B cell (primary cell): ENCODE data around the gene MPZL1. TPM values are rescaled to one million over a fixed set of nuclear protein-coding genes. Genes with fewer than 3 reads are reported as not detected.

ENCODE experiments used
- ATAC-seq: fragments of 200-7000 bp; cut with Tn5 transposase; one replicate; pipeline ENCODE4 v1.10.0; 2021; ENCODE audit warnings: low read depth, mild to moderate bottlenecking, moderate number of reproducible peaks, moderate library complexity
- CTCF ChIA-PET: fragments of 350-600 bp; sonication (Branson Sonifier 250); formaldehyde crosslinking; loops from one replicate; lab custom pipeline; 2021; ENCODE audit warnings: antibody characterized with exemption, inconsistent platforms; lab: Charles Lee
- POLR2A ChIA-PET: fragments of 350-600 bp; sonication (Branson Sonifier 250); formaldehyde crosslinking; loops from one replicate; lab custom pipeline; 2021; ENCODE audit warnings: antibody characterized with exemption; lab: Charles Lee
- DNase-seq: peaks from one replicate; pipeline ENCODE4 v3.0.0; 2013
- H2AFZ ChIP-seq: 2 replicates; pipeline ENCODE4 v1.6.1; 2012; ENCODE audit warnings: mild to moderate bottlenecking, low read depth, low read length; ENCODE audit not compliant: insufficient read depth, poor library complexity, severe bottlenecking
- H3K27ac ChIP-seq, 2 donors: 1 replicate in 1 of 2; 2 replicates in 1 of 2; pipeline ENCODE4 v1.5.1; 2012 to 2013; ENCODE audit warnings: low read length in 2 of 2, mild to moderate bottlenecking in 2 of 2, moderate library complexity in 1 of 2
- H3K27me3 ChIP-seq, 4 experiments: fragments of 200-600 bp in 1 of 4; sonication (generic) in 1 of 4; replicated peaks in 1 of 4; 1 replicate in 2 of 4; 2 replicates in 2 of 4; pipeline versions ENCODE4 v1.6.1 to v1.7.0; 2013 to 2016; ENCODE audit warnings: low read length in 3 of 4, mild to moderate bottlenecking in 2 of 4, mixed read lengths in 1 of 4, moderate library complexity in 1 of 4; ENCODE audit not compliant: insufficient read depth in 4 of 4, control insufficient read depth in 3 of 4; ENCODE audit errors: control extremely low read depth in 1 of 4
- H3K36me3 ChIP-seq, 2 experiments: replicated peaks in 1 of 2; 1 replicate in 1 of 2; 2 replicates in 1 of 2; pipeline versions ENCODE4 v1.6.1 to v1.7.1; 2013; ENCODE audit warnings: low read length in 1 of 2; ENCODE audit not compliant: insufficient read depth in 2 of 2, control insufficient read depth in 1 of 2; ENCODE audit errors: control extremely low read depth in 1 of 2, extremely low read depth in 1 of 2
- H3K4me1 ChIP-seq, 2 donors: fragments of 200-600 bp in 1 of 2; sonication (generic) in 1 of 2; 1 replicate in 1 of 2; 2 replicates in 1 of 2; pipeline versions ENCODE4 v1.5.1 to v1.6.1; 2013 to 2017; ENCODE audit warnings: low read length in 2 of 2; ENCODE audit not compliant: control insufficient read depth in 2 of 2, insufficient read depth in 2 of 2
- H3K4me2 ChIP-seq: replicated peaks from 2 replicates; pipeline ENCODE3; 2012; ENCODE audit warnings: mild to moderate bottlenecking, low read depth, low read length; ENCODE audit not compliant: poor library complexity, severe bottlenecking
- H3K4me3 ChIP-seq, 5 experiments: fragments of 200-600 bp in 1 of 5; sonication (generic) in 1 of 5; 1 replicate in 3 of 5; 2 replicates in 2 of 5; pipeline versions ENCODE4 v1.5.1 to v1.7.0; 2011 to 2016; ENCODE audit warnings: low read length in 4 of 5, mild to moderate bottlenecking in 4 of 5, low read depth in 2 of 5, control low read depth in 1 of 5, moderate library complexity in 1 of 5; ENCODE audit not compliant: insufficient read depth in 1 of 5; ENCODE audit errors: control extremely low read depth in 1 of 5, extremely low read depth in 1 of 5
- H3K79me2 ChIP-seq: fragments of 200-600 bp; sonication (generic); one replicate; pipeline ENCODE4 v1.6.0; 2016; ENCODE audit warnings: low read length; ENCODE audit not compliant: control insufficient read depth, insufficient read depth
- H3K9ac ChIP-seq: fragments of 200-600 bp; sonication (generic); 2 replicates; pipeline ENCODE4 v1.6.1; 2017; ENCODE audit warnings: mild to moderate bottlenecking, low read length, moderate library complexity
- H3K9me3 ChIP-seq, 3 donors: one replicate each; pipeline versions ENCODE4 v1.6.1 to v1.7.1; 2013; ENCODE audit warnings: low read length in 2 of 3; ENCODE audit not compliant: control insufficient read depth in 2 of 3, insufficient read depth in 1 of 3; ENCODE audit errors: control extremely low read depth in 1 of 3
- H4K20me1 ChIP-seq: 2 replicates; pipeline ENCODE4 v1.6.0; 2012; ENCODE audit warnings: mild to moderate bottlenecking, low read length; ENCODE audit not compliant: insufficient read depth, control insufficient read depth, poor library complexity, severe bottlenecking
- H3K27ac Mint-ChIP-seq: one replicate; pipeline ENCODE4 v1.8.0; 2021; ENCODE audit warnings: mixed read lengths
- H3K27me3 Mint-ChIP-seq: one replicate; pipeline ENCODE4 v1.8.0; 2021; ENCODE audit warnings: mixed read lengths
- H3K4me1 Mint-ChIP-seq: one replicate; pipeline ENCODE4 v1.8.0; 2021; ENCODE audit warnings: mixed read lengths
- H3K4me3 Mint-ChIP-seq: one replicate; pipeline ENCODE4 v1.8.0; 2021; ENCODE audit warnings: mixed read lengths
- H3K9me3 Mint-ChIP-seq: one replicate; pipeline ENCODE4 v1.8.0; 2022; ENCODE audit warnings: mixed read lengths; ENCODE audit not compliant: insufficient read depth
- EZH2 ChIP-seq: IDR thresholded peaks from 2 replicates; pipeline ENCODE4 v1.6.1; 2012; ENCODE audit warnings: borderline replicate concordance, low read depth, mild to moderate bottlenecking, moderate library complexity, low read length; ENCODE audit not compliant: insufficient read depth, poor library complexity, severe bottlenecking
- WGBS: methylation state at CpG from one replicate; pipeline ENCODE4 v1.1.5; 2013; ENCODE audit warnings: missing lambda C conversion rate; ENCODE audit not compliant: insufficient coverage; 5-methylcytosine and 5-hydroxymethylcytosine counted together
- intact Hi-C: fragments of 100-400 bp; cut with micrococcal nuclease; formaldehyde crosslinking; loops from one replicate; pipeline ENCODE4 v1.10.0; 2022
- polyA plus RNA-seq: library from polyadenylated mRNA; depleted of rRNA; stranded (reverse); fragments of >200 nt; gene quantifications from 2 replicates; pipeline ENCODE4 v1.2.3, GENCODE V29; 2012
- total RNA-seq, 2 donors: library from RNA; stranded (reverse); fragments of 120-200 nt in 1 of 2; gene quantifications; 1 replicate in 1 of 2; 2 replicates in 1 of 2; pipeline versions ENCODE4 v1.2.3 to v1.2.4, GENCODE V29; 2013 to 2022
- TF ChIP-seq, protein P1 (sequence below): fragments of 200-600 bp; IDR thresholded peaks from one replicate; pipeline ENCODE4 v1.8.0; 2022; ENCODE audit warnings: antibody characterized with exemption, mild to moderate bottlenecking

Gene MPZL1
- total and polyA plus RNA-seq, 2 donors (not counting 1 experiment from before 2014, with no cell fraction given): 15.4 to 27.7 TPM

DNA sequence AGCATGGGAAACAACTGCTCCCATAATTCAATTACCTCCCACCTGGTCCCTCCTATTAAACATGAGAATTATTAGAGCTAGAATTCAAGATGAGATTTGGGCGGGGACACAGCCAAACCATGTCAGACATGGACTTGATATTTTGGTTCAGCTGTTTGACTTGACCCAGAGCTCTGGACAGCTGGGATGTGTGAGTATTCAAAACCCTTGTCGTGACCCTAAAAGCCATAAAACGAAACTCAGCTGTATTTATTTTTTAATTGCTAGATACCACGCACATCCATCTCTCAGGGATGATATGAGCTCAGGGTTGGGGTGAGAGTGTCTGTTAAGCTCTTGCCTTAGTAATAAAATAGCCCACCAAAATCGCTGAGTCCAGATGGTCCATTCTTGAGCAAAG, 46.3 kb upstream of the MPZL1 start:
- Histone ChIP-seq H3K27ac (peak overlapping the region in 1 of 2 donors; percentile 71), H3K4me3 (no peak overlapping the region), H2AFZ (no peak overlapping the region), H3K36me3 (peaks cover 15 to 88% of the 10 kb centered on the region in 2 experiments), H3K4me1 (peaks cover 79 to 81% of the 10 kb centered on the region in 2 donors), H3K27me3 (no peaks in the 10 kb centered on the region), H4K20me1 (peaks cover 100% of the 10 kb centered on the region), H3K4me2 (no peak overlapping the region), H3K79me2 (peaks cover 100% of the 10 kb centered on the region), H3K9ac (no peak overlapping the region), H3K9me3 (peaks cover 0 to 4% (median 0%) of the 10 kb centered on the region in 3 donors)
- Mint-ChIP-seq H3K4me3 (peak overlapping the region; percentile 14), H3K4me1 (peaks cover 42% of the 10 kb centered on the region), H3K27me3 (no peaks in the 10 kb centered on the region), H3K9me3 (no peaks in the 10 kb centered on the region), H3K27ac (peak overlapping the region; percentile 77)
- DNase-seq (no peak), ATAC-seq (no peak)
- ChIA-PET CTCF (interaction anchor here (0.9 to 9.8 kb wide), 8 partner anchors 11 to 112 kb away, joined by 3 to 77 read pairs (median 4); no protein-coding TSS in a partner anchor), POLR2A (interaction anchor here (0.6 to 0.7 kb wide), 3 partner anchors 13 to 132 kb away, joined by 3 to 8 read pairs (median 8); no protein-coding TSS in a partner anchor)
- WGBS: 90% methylated on average over 3 of the region's 5 CpGs
- intact Hi-C loops: no loop called here
- no peak for TF ChIP-seq EZH2
- TF ChIP-seq, protein P1, sequence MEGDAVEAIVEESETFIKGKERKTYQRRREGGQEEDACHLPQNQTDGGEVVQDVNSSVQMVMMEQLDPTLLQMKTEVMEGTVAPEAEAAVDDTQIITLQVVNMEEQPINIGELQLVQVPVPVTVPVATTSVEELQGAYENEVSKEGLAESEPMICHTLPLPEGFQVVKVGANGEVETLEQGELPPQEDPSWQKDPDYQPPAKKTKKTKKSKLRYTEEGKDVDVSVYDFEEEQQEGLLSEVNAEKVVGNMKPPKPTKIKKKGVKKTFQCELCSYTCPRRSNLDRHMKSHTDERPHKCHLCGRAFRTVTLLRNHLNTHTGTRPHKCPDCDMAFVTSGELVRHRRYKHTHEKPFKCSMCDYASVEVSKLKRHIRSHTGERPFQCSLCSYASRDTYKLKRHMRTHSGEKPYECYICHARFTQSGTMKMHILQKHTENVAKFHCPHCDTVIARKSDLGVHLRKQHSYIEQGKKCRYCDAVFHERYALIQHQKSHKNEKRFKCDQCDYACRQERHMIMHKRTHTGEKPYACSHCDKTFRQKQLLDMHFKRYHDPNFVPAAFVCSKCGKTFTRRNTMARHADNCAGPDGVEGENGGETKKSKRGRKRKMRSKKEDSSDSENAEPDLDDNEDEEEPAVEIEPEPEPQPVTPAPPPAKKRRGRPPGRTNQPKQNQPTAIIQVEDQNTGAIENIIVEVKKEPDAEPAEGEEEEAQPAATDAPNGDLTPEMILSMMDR: no peak

DNA sequence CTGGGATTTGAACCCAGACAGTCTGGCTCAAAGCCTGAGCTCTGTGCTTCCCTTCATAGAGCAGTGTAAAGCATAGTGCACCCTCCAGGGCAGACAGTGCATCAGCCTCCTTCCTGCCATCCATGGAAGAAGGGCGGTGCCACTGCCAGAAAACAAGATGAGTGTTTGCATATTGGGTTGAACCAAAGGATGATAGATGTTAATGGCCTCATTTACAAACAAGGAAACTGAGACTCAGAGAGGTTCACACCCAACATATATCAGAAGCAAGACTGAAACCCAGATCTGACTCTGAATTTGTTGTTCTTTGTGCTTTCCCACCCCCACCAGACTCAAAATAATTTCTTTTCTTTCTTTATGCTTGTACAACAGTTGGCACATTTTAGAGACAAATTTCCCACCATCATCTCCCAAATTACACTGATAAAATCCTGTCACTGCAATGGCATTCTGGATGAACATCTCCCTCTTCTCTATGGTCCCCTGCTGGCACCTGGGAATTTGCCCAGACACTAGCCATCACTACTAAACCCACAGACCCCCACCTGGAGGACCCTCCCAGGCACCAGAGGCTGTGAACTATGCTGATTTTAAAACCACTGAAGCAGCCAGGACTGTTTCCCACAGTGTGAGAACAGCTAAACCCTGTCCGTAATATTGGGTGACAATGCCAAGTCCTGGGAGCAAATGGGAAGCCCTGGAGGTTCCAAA, 45.4 kb upstream of the MPZL1 start:
- Histone ChIP-seq H3K27ac (peak overlapping the region; percentile 20 to 71), H3K4me1 (peaks cover 79 to 81% of the 10 kb centered on the region in 2 donors), H4K20me1 (peaks cover 100% of the 10 kb centered on the region), H3K36me3 (peaks cover 20 to 88% of the 10 kb centered on the region in 2 experiments), H3K27me3 (no peaks in the 10 kb centered on the region), H3K9ac (peak overlapping the region; percentile 19), H3K4me2 (peak overlapping the region; percentile 44), H2AFZ (no peak overlapping the region), H3K79me2 (peaks cover 100% of the 10 kb centered on the region), H3K9me3 (peaks cover 0 to 4% (median 0%) of the 10 kb centered on the region in 3 donors), H3K4me3 (no peak overlapping the region)
- H3K4me3 Mint-ChIP-seq: peak overlapping the region; percentile 32
- POLR2A ChIA-PET: interaction anchor here (0.6 kb wide), 1 partner anchor 131 kb away, joined by 3 read pairs; no protein-coding TSS in a partner anchor
- H3K27ac Mint-ChIP-seq: peak overlapping the region; percentile 77
- CTCF ChIA-PET: interaction anchor here (0.8 to 9.8 kb wide), 10 partner anchors 9 to 113 kb away, joined by 3 to 77 read pairs (median 3); no protein-coding TSS in a partner anchor
- peaks cover 33% of the 10 kb centered on the region for H3K4me1 Mint-ChIP-seq
- H3K27me3 Mint-ChIP-seq: no peaks in the 10 kb centered on the region
- WGBS: 100% methylated on average over 1 of the region's 2 CpGs
- no peak for TF ChIP-seq EZH2
- TF ChIP-seq, protein P1: no peak
- H3K9me3 Mint-ChIP-seq: no peaks in the 10 kb centered on the region
- no peak for DNase-seq
- no peak for ATAC-seq
- intact Hi-C loops: no loop called here
